HG03196 (cell line): ENCODE measurements around the gene TMEM164.
A peak's percentile ranks its signal among the peaks of the same experiment; 100 is the strongest.
"Not testable (repeated sequence)": the region's sequence is repeated elsewhere in the genome, so short reads cannot be mapped to it uniquely, and the experiment has no call there.

Source experiments
- ATAC-seq: cut with Tn5 transposase; IDR thresholded peaks from one replicate; pipeline ENCODE4 v1.9.1; 2021; ENCODE audit not compliant: unreplicated experiment

Gene TMEM164

DNA sequence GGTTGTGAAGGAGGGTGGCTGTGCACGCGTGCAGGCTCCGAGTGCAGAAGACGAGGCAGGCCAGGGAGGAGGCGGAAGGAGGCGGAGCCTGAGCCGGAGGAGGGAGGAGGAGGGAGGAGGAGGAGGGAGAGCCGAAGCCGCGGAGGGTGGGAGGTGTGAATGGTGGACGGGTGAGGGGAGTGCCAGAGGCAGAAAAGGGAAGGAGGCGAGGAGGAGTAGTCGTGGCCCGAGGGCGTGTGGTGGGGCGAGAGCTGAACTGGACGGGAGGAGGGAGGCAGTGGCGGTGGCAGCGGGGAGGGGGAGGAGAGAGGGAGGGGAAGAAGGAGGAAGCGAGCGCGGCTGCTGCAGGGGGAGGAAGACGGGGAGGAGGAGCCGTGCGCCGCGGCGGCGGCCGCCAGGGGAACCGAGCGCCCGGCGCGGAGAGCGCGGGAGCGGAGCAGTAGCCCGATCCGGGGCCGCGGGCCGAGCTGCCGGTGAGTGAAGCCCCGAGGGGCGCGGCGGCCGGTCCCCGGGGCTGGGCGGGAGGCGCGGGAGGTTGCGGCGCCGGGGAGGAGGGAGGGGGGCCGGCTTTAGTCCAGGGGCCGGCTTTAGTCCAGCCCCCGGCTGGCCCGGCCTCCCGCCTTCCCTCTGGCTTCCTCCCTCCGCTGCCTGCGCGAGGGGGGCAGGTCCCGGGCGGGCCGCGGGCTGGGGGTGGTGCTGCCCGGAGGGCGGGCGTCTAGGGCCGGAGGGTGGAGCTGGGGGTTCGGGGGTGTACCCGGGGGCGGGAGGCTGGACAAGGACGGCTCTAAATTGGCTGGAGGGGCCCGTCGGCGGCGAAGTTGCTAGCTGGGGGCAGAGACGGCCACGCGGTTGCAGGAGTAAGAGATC is at the start of gene TMEM164:
Gene TMEM164 (plus strand): TSS at position 815 of the 867 bp plus-strand sequence. CDS start 661 bp downstream, outside the sequence.
- ATAC-seq = peak; percentile 79

DNA sequence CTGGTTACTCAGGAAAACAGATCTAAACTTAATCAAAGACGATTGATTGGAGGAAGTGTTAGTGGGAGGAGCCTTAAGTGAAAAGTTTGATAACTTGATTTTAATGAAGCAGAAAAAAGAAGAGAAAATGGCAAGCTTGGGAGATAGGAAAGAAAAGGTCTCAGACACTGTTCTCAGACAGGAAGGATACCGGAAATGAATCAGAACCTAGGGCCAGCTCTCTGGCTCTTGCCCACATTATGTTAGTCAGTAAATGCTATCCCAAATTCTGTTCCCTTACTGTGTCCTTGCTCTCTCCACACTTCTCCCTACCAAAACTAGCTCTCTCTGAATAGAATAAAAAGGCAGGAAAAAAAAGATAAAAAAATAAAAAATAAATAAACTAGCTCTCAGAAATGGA is 48.6 kb upstream of the TMEM164 start:
- no peak for ATAC-seq

DNA sequence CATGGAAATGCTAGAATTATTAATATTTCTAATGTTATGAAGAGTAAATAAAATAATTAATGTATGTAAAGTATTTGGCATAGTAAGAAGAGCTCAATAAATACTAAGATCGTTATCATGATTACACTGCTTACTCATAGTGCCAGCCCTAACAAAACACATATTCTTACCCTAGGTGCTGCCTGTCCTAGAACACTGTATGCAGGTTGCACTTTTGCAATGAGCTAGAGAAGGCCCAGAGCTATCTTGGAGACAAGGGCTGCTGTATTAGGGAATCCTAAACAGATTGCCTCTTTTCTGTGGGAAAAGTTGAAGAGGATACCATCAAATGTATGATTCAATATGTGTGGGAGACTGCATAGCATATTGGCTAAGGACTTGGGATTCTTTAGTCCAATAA is 48.0 kb upstream of the TMEM164 start:
- no peak for ATAC-seq

GRCh38 chrX:109958266-109958665 is 44.6 kb upstream of the TMEM164 start:
- ATAC-seq = no peak

DNA sequence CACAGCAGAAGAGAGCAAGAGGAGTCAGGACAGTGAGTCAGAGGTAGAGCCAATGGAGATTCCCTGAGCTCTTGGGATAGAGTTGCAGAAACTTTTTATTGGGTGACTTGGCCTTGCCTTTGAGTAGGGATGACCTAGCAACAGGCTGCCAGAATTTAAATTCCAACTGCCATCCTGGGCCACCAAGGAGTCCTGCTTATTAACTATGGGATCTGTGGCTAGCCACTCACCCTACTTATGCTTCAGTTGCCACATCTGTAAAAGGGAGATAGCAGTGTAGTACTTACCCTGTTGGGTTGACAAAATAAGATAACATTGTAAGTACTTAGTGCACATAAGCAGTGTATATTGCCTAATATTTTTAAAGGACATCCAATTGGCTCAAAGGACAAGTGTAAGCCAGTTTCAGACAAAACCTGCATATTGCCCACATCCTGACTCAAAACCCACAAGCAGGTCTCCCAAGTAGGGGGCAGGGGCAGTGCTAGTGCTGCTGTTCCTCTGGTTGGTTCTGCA is 43.5 kb upstream of the TMEM164 start:
- no peak for ATAC-seq

DNA sequence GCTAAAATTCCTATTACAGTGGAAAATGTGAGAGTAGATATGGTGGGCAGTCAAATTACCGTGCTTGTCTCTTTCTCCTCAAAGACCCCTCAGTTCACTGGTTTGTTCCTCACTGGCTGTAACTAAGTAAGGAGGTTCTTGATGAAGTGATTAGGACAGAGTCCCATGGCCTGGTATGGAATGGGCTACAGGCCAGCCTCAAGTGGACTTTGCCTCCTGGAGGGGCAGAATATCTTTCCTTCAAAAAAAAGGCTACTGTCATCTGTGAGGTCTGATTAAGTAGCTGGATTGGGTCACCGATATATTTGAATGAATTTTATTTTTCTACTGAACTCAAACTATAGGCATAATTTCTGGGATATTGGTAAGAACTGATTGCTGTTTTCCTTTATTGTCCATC is 38.5 kb upstream of the TMEM164 start:
- ATAC-seq = no peak

DNA sequence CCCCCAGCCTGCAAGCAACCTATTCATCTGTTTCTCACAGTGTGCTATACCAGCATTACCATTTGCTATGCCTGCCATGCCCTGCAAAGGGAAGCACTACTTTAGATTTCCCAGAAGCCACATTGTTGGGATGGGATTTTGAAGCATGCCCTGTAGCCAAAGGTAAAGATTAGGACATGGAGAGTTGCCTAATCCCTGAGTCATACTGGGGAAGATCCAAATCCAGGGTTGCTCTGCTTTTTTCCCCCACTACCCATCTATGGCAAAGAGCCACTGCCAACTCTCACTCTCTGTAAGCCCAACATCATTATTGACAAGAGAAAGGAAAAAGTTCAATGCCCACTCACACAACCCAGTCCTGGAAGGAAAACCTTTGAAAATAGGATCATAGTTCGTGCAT is 36.7 kb upstream of the TMEM164 start:
- no peak for ATAC-seq

DNA sequence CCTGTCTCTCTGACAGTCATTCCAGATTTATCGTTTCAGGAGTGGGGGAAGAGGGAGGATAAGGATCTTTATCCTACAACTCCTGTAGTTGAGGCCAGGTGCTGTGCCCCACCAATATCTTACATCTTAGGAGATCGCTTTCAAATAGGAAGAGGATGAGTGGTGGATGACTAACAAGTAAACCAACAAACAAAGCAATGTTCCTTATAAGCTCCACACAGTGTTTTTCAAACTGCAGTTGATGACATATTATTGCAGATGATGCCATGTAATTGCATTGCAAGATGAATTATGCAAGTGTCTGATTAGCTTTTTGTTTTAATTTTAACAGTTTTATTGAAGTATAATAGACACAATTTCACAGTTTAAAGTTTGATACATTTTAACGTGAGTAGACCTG is 35.8 kb upstream of the TMEM164 start:
- no peak for ATAC-seq

DNA sequence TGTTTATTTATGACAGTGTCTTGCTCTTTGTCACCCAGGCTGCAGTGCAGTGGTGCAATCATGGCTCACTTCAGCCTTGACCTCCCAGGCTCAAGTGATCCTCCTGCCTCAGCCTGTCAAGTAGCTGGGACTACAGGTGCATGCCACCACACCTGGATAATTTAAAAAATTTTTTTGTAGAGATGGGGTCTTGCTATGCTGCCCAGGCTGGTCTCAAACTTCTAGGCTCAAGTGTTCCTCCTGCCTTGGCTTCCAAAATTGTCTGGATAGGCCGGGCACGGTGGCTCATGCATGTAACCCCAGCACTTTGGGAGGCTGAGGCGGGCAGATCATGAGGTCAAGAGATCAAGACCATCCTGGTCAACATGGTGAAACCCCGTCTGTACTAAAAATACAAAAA is 32.1 kb upstream of the TMEM164 start:
- ATAC-seq = not testable (repeated sequence)

- ATAC-seq = no peak
These were observed 27.8 kb upstream of the TMEM164 start for GRCh38 chrX:109974906-109975655.

- not testable (repeated sequence) for ATAC-seq
These were observed 17.7 kb upstream of the TMEM164 start for GRCh38 chrX:109985210-109985609.

DNA sequence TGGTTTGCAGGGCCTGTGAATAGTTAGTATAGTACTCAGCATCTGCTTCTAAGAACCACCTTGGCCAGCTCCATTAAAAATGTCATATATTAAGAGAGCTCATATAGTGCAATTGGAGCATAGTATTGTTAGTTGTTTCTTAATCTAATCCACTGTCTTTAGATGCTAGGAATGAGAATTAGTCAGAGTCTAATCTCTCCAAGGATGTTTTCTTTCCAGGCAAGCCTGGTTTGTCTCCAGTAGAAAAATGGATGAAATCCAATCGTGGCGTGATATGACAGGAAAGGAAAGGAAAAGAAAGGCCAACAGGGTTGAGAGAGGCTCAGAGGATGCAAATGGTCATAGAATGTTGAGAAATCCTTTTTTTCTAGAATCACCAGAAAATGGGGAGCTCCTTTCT is 15.0 kb upstream of the TMEM164 start:
- ATAC-seq = no peak

GRCh38 chrX:109990582-109991276 is 12.2 kb upstream of the TMEM164 start:
- ATAC-seq = no peak

DNA sequence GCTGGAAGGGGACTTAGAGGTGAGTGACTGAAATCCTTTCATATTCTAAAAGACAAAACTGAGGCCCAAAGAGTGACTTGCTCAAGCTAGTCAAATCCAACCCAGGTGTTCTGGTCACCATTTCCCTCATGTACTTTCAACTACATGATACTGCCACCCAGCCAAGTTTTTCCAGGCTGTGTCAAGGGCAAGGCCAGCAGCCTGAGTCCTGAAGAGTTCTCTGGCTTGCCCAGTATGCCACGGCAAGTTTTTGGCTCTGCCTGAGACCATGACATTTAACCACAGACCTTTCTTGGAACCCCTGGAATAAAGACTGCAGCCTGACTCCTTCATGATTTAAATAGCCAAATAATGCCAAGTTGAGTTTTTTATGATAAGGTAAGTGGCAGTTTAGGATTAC is 10.7 kb upstream of the TMEM164 start:
- ATAC-seq = no peak

DNA sequence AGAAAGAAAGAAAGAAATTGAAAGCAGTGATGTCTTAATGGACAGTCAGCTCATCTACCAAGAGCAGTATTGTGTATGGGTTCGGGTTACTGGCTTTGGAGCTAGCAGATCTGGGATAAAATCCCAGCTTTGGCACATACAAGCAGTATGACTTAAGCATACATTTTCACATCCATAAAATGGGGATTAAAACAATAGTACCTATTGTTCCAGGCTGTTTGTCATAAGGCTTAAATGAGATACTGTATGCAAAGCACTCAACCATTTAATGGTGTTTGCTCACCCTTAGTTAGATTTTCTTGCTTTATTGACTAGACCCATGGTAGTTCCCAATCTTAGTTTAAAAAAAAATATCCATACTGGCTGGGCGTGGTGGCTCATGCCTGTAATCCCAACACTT is 7.8 kb upstream of the TMEM164 start:
- ATAC-seq = no peak

DNA sequence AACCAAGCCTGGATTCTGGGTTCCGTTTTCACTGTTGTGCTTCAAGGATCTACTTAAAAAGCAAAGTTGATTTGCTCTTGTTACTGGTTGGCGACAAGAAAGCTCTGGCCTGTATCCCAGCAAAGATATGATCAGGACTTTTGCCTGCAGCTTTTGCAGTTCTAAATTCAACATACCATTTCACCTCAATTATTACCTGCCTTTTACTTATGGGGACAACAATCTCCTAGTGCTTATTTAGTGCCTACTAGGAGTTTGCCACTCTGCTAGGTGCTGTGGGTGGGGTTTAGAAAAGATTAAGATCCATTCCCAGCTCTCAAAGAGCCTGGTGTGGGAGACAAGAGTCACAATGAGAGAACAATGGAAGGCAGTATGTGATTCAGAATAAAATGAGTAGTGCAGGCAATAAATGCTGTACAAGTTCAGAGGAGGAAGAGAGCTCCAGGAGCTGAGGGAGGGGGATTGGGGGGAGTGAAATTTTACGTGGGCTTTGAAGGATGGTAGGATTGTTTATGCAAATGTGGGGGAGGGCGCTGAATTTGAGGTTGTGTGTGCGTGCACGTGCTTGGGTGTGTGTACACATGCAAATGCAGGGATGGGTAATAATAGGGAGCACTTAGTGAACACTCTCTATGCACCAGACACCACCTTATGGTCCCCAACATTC is 5.0 kb upstream of the TMEM164 start:
- no peak for ATAC-seq

GRCh38 chrX:110000000-110000399 is 2.9 kb upstream of the TMEM164 start:
- no peak for ATAC-seq

- no peak for ATAC-seq
These were observed 1.8 kb upstream of the TMEM164 start for GRCh38 chrX:110000847-110001713.

GRCh38 chrX:110001740-110002299 is 1.1 kb upstream of the TMEM164 start:
- peak; percentile 3 for ATAC-seq
